ENCODE results near the gene EARS2. TPM values are rescaled to one million over a fixed set of nuclear protein-coding genes. Genes with fewer than 3 reads are reported as not detected.
A peak's percentile ranks its signal among the peaks of the same experiment; 100 is the strongest.

The EARS2 gene
- polyA plus RNA-seq, 1 donor (not counting 4 experiments of a cell fraction or from before 2014, with no cell fraction given), result 32.7 TPM

- H3K9ac ChIP-seq (ENCODE audit: control insufficient read depth, extremely low read depth, insufficient read depth, low read length), result no peak overlapping the region
- no peaks in the 10 kb centered on the region for H3K9me1 ChIP-seq (ENCODE audit: control insufficient read depth, extremely low read depth, insufficient read depth, low read length)
- no peak for TF ChIP-seq EZH2 (IDR thresholded peaks at IDR 0.05; ENCODE audit: low read length)
- no peak for TF ChIP-seq CTCF (optimal IDR thresholded peaks at IDR 0.05 in 1 of 3, IDR thresholded peaks at IDR 0.05 in 1 of 3, conservative IDR thresholded peaks at IDR 0.05 in 1 of 3; ENCODE audit: extremely low read depth in 1 of 3, insufficient read depth in 2 of 3, low read length in 3 of 3)
- DNase-seq (ENCODE audit: low read depth, low spot score) (no peak), FAIRE-seq (no peak)
- H3K9me3 ChIP-seq (ENCODE audit: control insufficient read depth, low read depth, low read length), result no peaks in the 10 kb centered on the region
- H3K36me3 ChIP-seq (ENCODE audit: control insufficient read depth in 2 of 2, extremely low read depth in 1 of 2, insufficient read depth in 2 of 2, low read length in 2 of 2), result no peaks in the 10 kb centered on the region
- H3K4me3 ChIP-seq (ENCODE audit: control insufficient read depth in 2 of 3, extremely low read depth in 1 of 3, insufficient read depth in 2 of 3, low read depth in 1 of 3, low read length in 3 of 3), result no peak overlapping the region
- dilution Hi-C loops (cut with MboI; ENCODE audit: extremely low pct_ligation_motif_present, low sequenced_read_pairs), result no loop called here
- H3K79me2 ChIP-seq (ENCODE audit: control insufficient read depth, insufficient read depth, low read length), result peaks cover 53% of the 10 kb centered on the region
- peaks cover 29% of the 10 kb centered on the region for H3K4me1 ChIP-seq (ENCODE audit: control insufficient read depth, extremely low read depth, insufficient read depth, low read length)
- no peaks in the 10 kb centered on the region for H3K27me3 ChIP-seq (ENCODE audit: control insufficient read depth, extremely low read depth, insufficient read depth, low read length)
- H3K27ac ChIP-seq (ENCODE audit: control insufficient read depth, insufficient read depth, low read length), result no peak overlapping the region
- peaks cover 19% of the 10 kb centered on the region for H4K20me1 ChIP-seq (ENCODE audit: control insufficient read depth, extremely low read depth, insufficient read depth, low read length)
- H3K4me2 ChIP-seq (ENCODE audit: control insufficient read depth, extremely low read depth, insufficient read depth, low read depth, low read length), result no peak overlapping the region
- H2AFZ ChIP-seq (ENCODE audit: control insufficient read depth, low read length), result no peak overlapping the region
Observed at GRCh38 chr16:23506606-23506994, 50.5 kb downstream of the EARS2 start.

GRCh38 chr16:23505671-23506605 lies 51.2 kb downstream of the EARS2 start:
- dilution Hi-C loops (cut with MboI; ENCODE audit: extremely low pct_ligation_motif_present, low sequenced_read_pairs), result no loop called here
- Histone ChIP-seq H2AFZ (ENCODE audit: control insufficient read depth, low read length) (no peak overlapping the region), H3K4me1 (ENCODE audit: control insufficient read depth, extremely low read depth, insufficient read depth, low read length) (peaks cover 35% of the 10 kb centered on the region), H3K36me3 (ENCODE audit: control insufficient read depth in 2 of 2, extremely low read depth in 1 of 2, insufficient read depth in 2 of 2, low read length in 2 of 2) (no peaks in the 10 kb centered on the region), H3K27ac (ENCODE audit: control insufficient read depth, insufficient read depth, low read length) (no peak overlapping the region), H3K4me2 (ENCODE audit: control insufficient read depth, extremely low read depth, insufficient read depth, low read depth, low read length) (no peak overlapping the region), H3K9ac (ENCODE audit: control insufficient read depth, extremely low read depth, insufficient read depth, low read length) (no peak overlapping the region), H3K27me3 (ENCODE audit: control insufficient read depth, extremely low read depth, insufficient read depth, low read length) (no peaks in the 10 kb centered on the region), H3K79me2 (ENCODE audit: control insufficient read depth, insufficient read depth, low read length) (peaks cover 53% of the 10 kb centered on the region), H3K9me1 (ENCODE audit: control insufficient read depth, extremely low read depth, insufficient read depth, low read length) (no peaks in the 10 kb centered on the region), H3K9me3 (ENCODE audit: control insufficient read depth, low read depth, low read length) (no peaks in the 10 kb centered on the region), H4K20me1 (ENCODE audit: control insufficient read depth, extremely low read depth, insufficient read depth, low read length) (peaks cover 19% of the 10 kb centered on the region), H3K4me3 (ENCODE audit: control insufficient read depth in 2 of 3, extremely low read depth in 1 of 3, insufficient read depth in 2 of 3, low read depth in 1 of 3, low read length in 3 of 3) (no peak overlapping the region)
- DNase-seq (ENCODE audit: low read depth, low spot score) (no peak), FAIRE-seq (no peak)
- no peak for TF ChIP-seq EZH2 (IDR thresholded peaks at IDR 0.05; ENCODE audit: low read length)
- peak in 1 of 3 experiments; percentile 48 for TF ChIP-seq CTCF (optimal IDR thresholded peaks at IDR 0.05 in 1 of 3, IDR thresholded peaks at IDR 0.05 in 1 of 3, conservative IDR thresholded peaks at IDR 0.05 in 1 of 3; ENCODE audit: extremely low read depth in 1 of 3, insufficient read depth in 2 of 3, low read length in 3 of 3)
